SIG-M5 treated with dmso at 0.1 percent for 504 hours (cell line): ENCODE results near the gene STK11.

Experiments used
- DNase-seq: peaks from one replicate; lab custom pipeline; 2025; ENCODE audit not compliant: unreplicated experiment; lab: John Stamatoyannopoulos, UW

The STK11 gene, protein sequence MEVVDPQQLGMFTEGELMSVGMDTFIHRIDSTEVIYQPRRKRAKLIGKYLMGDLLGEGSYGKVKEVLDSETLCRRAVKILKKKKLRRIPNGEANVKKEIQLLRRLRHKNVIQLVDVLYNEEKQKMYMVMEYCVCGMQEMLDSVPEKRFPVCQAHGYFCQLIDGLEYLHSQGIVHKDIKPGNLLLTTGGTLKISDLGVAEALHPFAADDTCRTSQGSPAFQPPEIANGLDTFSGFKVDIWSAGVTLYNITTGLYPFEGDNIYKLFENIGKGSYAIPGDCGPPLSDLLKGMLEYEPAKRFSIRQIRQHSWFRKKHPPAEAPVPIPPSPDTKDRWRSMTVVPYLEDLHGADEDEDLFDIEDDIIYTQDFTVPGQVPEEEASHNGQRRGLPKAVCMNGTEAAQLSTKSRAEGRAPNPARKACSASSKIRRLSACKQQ

DNA sequence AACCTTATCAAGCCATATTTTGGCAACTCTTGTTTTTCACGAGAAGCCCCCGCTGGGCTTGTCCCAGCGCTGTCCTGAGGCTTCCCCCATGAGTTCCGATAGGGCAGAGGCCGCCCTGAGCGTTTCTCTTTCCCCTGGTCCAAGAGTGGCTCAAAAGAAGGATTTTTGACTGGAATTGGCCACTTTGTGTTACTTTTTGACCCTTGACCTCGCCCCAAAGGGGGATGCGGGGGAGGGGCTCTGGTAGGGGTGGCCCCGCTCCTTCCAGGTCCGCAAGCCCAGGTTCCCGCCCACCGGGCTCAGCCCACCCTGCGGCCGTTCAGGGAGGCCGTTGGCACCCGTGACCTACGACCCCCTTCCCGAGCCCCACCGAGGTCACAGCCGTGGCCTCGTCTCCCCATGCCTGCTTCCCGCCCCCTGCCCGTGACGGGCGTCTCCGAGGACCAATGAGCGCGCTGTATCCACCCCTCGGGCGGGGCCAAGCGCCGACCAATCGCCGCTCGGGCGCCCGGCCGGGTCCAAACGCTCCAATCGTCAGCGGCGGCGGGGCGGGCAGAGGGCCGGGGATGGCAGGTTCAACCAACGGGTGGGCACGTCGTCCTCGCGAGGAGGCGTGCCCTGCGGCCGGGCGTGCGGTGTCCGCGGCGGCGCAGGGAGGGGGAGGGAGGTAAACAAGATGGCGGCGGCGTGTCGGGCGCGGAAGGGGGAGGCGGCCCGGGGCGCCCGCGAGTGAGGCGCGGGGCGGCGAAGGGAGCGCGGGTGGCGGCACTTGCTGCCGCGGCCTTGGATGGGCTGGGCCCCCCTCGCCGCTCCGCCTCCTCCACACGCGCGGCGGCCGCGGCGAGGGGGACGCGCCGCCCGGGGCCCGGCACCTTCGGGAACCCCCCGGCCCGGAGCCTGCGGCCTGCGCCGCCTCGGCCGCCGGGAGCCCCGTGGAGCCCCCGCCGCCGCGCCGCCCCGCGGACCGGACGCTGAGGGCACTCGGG lies at the start of gene STK11:
Gene STK11 (plus strand): TSS at position 665 of the 986 bp plus-strand sequence. CDS start 1,136 bp downstream, outside the sequence.
- peak; percentile 93 for DNase-seq

DNA sequence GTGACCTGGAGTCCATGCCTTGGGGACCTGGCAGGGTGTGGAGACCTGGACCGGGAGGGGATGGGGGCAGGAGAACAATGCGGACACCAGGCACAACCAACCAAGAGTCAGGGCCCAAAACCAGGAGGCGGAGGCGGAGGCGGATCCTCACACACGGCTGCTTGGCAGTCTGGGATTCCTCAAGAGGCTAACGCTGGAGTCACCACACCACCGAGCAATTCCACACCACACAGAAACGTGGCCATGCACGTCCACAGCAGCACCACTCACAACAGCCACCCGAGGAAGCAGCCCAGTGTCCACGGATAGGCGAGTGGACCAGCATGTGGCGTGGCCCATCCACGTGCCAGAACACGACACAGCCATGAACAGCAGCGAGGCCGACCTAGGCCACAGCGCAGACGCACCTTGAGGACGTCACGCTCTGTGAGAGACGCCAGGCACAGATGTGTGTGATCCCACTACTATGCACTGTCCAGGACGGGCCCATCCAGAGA lies 49.2 kb upstream of the STK11 start:
- no peak for DNase-seq

DNA sequence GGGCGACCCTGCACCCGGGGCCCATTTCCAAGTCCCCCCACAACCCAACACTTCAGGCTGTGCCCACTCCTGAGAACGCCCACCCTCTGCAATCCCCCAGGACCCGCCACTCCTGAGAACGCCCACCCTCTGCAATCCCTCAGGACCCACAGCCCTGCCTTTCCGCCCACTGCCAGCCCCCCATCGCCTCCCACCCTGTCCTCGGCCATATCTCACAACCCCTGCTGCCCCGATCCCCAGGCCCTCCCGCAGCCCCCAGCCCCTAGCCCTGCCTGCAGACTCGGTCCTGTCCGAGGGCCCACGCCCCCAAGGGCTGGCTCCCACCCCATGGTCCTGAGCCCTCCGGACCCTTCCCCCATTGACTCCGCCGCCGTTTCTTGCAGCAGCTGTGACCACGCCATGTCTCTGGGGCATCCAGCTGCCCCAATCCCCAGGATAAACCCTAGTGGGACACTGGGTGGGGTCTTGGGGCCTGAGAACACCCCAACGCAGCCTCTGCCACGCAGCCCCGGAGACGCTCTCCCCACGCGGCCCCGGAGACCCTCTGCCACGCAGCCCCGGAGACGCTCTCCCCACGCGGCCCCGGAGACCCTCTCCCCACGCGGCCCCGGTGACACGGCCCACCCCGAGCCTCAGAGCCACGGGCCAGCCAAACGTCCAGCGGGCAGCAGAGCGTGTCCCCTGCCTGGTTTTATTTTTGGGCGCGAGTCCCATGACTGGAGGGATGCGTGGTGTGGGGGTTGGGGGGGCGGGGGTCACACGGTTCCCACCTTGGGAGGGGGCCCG lies 48.6 kb upstream of the STK11 start:
- DNase-seq: no peak

DNA sequence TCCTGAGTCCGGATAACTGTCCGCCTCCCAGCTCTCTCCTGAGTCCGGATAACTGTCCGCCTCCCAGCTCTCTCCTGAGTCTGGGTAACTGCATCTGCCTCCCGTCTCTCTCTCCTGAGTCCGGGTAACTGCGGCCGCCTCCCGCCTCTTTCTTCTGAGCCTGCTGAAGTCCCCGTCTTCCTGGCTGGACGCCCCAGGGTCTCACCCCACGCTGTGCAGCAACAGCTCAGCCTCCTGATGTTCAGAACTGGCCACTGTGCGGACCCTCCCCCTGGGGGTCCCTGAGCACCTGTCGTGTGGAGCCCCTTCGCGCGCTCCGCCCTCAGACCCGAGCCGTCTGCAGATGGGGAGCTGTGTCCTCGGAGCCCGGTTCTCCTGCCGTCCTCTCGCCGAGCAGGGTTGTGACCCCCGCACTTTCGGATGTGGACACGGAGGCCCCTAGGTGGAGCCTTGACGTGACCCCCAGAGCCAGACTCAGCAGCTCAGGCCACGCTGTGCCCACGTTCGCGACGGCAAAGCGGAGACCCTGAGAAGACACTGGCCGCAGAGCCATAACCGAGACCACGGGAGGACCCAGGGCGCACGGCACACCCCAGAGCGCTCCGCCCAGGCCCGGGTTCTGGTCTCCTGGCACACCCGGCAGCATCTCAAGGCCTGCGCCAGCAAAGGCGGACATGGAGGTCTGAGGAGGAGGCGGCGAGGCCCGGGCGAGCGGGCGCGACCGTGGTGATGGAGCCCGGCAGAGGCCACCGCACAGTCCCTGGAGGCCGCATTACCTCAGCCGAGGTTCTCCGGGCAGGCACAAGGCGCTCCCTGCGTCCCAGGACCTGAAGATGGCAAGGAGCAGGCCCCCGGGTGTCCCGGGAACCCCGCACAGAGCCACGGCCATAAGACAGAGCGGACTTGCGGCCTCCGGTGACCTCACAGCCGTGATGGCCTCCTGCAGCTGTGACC lies 47.4 kb upstream of the STK11 start:
- no peak for DNase-seq

DNA sequence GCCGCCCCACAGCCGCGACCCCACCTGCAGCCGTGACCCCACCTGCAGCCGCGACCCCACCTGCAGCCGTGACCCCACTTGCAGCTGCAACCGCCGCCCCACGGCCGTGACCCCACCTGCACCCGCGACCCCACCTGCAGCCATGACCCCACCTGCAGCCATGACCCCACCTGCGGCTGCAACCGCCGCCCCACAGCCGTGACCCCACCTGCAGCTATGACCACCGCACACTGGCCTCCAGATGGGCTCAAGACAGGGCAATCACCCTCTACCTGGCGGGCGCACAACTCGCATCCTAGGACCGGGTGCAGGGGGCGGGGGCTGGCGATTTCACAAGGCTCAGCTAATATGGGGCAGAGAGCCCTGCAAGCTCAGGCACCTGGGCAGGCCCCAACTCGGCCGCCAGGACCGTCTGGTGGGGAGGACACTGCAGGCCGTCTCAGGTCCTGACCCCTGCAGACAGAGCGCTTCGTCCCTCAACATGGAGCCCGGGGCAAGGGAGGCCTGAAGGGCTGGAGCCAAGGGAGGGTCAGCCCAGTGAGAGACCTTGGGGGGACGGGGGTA lies 46.6 kb upstream of the STK11 start:
- DNase-seq: no peak

DNA sequence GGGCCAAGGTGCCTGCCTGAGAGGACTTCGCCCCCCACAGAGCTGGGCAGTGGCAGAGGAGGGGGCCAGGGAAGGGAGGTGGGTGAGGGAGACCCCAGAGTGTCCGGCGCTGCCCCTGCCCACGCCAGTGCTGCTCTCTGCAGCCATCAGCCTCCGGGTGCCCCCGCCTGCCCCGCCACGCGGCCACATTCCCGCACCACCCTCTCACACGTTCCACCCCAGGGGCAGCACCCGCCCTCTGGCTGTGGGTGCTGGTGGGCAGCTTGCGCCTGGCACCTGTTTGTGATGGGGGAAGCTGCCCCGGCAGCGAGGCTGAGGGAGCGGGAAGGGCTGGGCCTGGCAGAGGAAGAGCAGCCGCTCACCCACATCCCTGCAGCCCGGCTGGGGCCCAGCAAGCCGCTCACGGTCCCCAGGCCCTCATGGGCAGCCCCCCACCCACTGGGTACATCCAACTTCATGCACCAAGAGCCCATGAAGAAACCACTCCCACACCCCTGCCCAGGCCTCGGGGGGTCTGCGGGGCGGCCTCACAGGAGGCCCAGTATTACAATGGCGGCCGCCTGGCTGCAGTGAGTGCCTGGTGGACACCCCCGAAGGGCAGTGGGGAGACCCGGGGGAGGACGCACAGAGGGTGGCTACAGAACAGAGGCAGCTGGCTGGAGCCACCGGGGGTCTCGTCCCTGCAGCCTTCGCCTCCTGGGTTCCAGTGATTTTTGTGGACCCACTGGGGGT lies 45.5 kb upstream of the STK11 start:
- no peak for DNase-seq

DNA sequence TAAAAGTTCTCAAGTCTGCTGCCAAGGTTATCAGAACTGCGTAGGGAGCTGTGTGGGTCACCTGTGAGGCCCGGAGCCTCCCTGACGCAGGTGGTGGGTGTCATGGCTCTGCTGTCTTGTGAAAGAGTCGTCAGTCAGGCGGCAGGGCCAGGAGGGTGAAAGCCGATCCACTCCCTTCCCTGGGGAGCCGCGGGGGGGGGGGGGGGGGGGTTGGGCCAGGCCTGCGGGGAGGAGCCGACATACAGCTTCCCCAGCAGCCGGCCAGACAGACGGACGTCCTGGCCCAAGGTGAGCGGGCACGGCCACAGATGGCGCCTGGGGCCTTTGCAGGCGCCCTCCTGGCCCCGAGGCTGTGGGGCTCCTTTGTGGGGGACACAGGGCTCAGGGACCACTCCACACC lies 43.9 kb upstream of the STK11 start:
- DNase-seq: no peak

DNA sequence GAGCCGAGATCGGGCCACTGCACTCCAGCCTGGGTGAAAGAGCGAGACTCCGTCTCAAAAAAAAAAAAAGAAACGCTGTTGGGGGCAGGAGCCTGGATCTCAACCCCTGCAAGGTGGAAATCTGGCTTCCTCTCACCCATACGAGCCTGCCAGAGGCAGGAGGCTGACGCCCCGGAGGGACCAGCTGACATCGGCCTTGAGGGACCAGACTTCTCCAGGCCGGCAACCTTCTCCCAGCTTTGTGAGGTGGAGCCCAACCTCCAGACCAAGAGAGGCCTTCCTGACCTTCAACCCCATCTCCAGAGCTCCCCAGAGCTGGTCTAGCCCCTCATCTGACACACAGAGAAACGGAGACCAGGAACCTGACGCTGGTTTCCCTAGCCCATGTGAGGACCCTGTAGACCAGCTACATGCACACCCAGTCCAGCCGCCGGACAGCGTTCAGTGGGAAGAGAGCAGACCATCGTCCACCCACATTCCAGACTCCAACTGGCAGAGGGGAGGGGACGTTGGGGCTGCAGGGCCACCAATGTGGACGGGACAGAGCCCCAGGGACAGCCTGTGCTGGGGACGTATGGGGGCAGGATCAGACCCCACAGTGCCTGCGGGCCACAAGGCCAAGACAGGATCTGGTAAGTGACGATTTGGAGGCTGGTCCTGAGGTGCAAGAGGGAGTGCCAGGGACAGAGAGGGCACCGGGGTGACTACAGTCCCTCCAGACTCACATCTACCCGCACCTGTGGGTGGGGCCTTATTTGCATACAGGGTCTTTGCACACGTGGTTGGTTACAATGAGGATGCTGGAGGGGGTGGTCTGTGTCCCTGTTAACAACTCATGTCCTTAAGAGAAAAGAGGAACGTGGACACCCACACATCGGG lies 42.9 kb upstream of the STK11 start:
- no peak for DNase-seq

DNA sequence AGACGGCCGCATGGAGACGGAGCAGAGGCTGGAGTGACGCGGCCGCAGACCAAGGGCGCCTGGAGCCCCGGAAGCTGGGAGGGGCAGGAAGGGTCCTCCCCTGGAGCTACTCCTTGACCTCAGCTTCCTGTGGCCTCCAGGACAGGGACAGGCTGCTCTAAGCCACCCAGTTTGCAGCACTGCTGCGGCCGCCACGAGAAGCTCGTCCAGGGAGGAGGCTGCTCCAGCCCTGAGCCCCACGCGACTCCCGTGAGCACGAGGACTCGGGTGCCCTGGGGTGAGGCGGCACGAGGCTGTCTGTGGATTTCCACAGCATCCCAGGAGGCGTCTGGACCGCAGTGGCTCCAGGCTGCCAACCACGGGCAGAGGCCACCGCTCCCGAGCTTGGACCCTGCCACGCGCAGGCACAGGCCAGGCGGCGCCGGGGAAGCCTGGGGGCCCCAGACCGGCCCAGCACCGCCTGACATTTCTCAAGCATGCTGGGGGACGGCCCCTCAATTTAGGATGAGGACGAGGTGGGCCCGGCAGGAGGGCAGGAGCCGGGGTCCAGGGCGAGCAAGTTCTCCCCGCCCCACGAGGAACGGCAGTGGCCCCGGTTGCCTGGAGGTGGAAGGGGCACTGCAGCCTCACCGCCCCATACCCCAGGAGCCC lies 42.2 kb upstream of the STK11 start:
- no peak for DNase-seq

DNA sequence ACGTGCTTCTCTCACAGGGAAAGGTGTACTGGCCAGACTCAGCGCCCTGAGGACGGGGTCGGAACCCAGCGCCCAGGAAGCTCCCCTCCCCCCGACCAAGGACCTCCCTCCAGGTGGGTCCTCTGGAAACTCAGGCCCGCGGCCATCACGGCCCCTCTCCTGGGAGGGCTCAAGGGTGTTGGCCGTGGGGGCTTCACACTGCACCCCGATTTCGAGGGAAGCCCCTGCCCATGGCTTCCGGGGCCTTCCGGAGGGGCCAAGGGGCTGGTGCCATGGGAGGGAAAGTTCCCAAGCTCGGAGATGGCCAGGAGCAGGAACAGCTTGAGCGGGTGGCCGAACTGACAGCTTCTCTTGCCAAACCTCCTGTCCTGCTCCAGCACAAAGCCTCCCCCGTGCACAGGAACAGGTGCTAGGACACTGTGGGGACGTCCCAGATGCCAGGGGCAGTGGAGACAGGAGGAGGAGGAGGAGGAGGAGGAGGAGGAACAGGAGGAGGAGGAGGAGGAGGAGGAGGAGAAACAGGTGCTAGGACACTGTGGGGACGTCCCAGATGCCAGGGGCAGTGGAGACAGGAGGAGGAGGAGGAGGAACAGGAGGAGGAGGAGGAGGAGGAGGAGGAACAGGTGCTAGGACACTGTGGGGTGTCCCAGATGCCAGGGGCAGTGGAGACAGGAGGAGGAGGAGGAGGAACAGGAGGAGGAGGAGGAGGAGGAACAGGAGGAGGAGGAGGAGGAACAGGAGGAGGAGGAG lies 41.5 kb upstream of the STK11 start:
- no peak for DNase-seq

DNA sequence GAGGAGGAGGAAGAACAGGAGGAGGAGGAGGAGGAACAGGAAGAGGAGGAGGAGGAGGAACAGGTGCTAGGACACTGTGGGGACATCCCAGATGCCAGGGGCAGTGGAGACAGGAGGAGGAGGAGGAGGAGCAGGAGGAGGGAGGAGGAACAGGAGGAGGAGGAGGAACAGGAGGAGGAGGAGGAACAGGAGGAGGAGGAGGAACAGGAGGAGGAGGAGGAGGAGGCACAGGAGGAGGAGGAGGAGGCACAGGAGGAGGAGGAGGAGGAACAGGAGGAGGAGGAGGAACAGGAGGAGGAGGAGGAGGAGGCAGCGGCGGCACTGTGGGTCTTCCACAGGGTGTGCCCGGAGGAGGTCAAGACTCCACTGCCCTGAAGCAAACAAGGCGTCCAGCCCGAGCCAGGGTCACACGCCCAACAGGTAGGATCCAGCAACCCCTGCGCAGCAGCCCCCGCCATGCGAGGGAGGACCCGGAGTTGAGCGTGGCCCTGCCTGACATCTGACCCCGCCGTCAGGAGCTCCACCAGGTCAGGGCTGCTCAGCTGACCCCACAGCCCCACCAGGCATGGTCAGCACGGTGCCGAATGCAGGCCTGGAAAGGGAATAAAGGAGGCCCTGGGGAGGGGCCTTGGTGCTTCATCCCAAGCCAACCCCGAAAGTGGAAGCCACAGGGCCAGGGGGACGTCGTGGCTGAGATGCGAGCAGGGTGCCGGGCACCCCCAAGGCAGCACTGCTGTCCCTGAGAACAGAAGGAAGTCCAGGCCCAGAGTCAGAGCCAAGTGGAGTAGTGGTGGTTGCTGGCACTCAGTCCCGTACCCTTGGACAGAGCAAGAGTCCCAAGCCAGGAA lies 40.7 kb upstream of the STK11 start:
- no peak for DNase-seq

DNA sequence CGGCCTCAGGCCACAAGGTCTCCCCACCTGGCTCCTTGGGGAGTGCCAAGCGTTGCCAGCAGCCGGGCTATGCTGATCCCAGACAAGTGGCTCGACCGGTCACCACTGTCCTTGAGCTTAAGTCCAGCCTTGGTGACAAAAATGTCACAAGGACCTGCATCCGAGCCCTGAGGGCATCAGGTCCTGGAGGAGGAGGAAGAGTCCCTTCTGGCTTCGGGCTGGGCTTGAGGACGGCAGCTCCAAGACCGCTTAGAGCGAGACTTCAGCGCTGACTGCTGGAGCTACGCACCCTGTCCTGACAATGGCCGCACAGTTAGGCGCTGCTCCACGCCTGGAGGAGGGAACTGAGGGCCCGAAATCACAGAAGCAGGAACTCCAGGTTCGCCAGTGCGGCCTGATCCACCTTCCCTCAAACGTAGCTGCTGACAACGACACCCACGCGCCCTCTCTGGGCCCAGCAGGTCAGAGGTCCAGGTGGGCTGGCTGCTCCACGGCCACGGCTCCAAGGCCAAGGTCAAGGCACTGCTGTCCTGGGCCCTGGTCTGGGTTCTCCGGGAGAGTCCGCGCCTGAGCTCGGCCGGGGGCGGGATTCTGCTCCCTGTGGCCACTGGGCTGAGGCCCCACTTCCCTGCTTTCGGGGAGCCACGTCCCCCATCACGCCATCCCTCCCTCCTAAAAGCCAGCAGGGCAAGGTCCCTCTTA lies 38.6 kb upstream of the STK11 start:
- no peak for DNase-seq

DNA sequence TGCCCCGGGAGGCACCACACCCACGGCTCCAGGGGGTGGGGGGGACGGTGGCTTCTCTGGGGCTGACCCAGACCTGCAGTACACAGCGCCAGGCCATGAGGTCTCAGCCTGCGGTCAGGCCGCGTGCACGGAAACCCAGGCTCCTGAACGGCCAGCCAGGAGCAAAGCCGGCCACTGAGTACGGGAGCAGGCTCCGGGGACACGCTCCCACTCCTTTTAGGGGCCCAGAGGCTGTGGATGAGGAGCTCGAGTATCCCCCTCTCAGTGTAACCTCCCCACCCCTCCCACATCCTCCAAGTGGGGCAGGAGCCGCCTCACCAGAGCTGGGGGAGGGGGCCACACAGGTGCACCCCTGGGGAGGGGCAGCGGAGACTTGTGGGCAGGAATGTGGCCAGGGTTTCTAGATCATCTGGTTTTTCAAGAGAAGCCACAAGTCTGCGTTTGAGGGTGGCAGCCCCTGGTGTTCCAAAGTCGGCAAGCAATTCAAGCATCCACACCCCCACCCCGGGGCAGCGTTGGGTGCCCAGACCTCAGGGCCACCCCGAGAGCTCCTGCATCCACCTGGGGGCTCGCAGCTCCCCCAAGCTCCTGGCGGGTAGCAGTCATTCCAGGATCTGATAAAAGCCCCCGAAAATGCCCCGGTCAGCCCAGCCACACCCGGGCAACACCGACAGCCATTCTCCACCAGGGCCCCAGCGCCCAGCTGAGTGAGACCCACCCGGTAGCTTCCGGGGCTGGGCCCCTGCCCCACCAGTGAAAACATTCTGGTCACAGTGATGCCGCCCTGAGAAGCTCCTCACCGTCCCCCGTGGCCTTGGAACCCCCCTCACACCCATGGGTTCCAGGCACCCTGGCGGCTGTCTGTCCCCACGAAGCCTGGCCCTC lies 37.6 kb upstream of the STK11 start:
- no peak for DNase-seq
